NT2/D1 (cell line): ENCODE measurements around the gene LARP4.

Source experiments
- SUZ12 ChIP-seq: IDR thresholded peaks from 2 replicates; pipeline ENCODE4 v1.6.1; 2011; ENCODE audit not compliant: insufficient read length, insufficient read depth; ENCODE audit errors: extremely low read depth
- YY1 ChIP-seq: IDR thresholded peaks from 2 replicates; pipeline ENCODE4 v1.6.1; 2011; ENCODE audit not compliant: insufficient read length, insufficient read depth

DNA sequence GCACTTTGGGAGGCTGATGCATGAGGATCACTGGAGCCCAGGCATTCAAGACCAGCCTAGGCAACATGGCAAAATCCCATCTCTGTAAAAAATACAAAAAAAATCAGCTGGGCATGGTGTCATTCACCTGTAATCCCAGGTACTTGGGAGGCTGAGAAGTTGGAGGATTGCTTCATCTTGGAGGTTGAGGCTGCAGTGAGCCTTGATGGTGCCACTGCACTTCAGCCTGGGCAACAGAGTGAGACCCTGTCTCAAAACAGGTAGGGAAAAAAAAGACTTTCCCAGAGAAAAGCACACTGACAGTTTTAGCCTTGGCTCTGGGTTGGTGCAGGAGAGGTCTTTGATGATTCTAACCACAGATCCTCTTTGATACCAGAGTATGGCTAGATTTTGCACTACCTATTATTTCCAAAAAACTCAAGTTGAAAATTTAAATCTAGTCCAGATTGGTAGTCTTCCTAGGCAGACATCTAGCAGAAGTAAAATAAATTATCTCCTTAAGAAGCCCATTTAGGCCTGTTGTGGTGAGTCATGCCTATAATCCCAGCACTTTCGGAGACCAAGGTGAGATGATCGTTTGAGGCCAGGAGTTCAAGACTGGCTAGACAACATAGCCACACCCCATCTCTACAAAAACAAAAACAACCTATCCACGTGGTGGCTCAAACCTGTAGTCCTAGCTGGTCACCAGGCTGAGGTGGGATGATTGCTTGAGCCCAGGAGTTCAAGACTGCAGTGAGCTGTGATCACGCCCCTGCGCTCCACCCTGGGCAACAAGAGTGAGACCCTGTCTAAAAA, 18.6 kb downstream of the LARP4 start:
- no peak for TF ChIP-seq YY1
- no peak for TF ChIP-seq SUZ12
